GM23338 (cell line): Measurements from ENCODE around the gene PIGA. TPM values are rescaled to one million over a fixed set of nuclear protein-coding genes. Genes with fewer than 3 reads are reported as not detected.

ENCODE experiments used
- ATAC-seq: fragments of 200-7000 bp; cut with Tn5 transposase; 3 replicates; pipeline ENCODE4 v1.9.1; 2020
- DNase-seq: peaks from one replicate; pipeline ENCODE4 v3.0.0-alpha.2; 2015; ENCODE audit warnings: low spot score
- H2AFZ ChIP-seq: fragments of 200-600 bp; sonication (generic); 2 replicates; pipeline ENCODE4 v1.8.0; 2016; ENCODE audit warnings: antibody characterized with exemption, mild to moderate bottlenecking, moderate library complexity
- H3F3A ChIP-seq: fragments of 200-600 bp; sonication (generic); replicated peaks from 2 replicates; pipeline ENCODE4 v1.8.0; 2017; ENCODE audit warnings: antibody characterized with exemption, mixed run types, low read depth
- H3K27ac ChIP-seq: fragments of 200-600 bp; sonication (generic); 2 replicates; pipeline ENCODE4 v1.6.1; 2016; ENCODE audit warnings: low read depth
- H3K27me3 ChIP-seq: fragments of 200-600 bp; sonication (generic); 2 replicates; pipeline ENCODE4 v1.8.0; 2016; ENCODE audit warnings: mild to moderate bottlenecking, mixed run types, moderate library complexity; ENCODE audit not compliant: insufficient read depth
- H3K36me3 ChIP-seq: fragments of 200-600 bp; sonication (generic); 2 replicates; pipeline ENCODE4 v1.8.0; 2016; ENCODE audit warnings: mild to moderate bottlenecking; ENCODE audit not compliant: insufficient read depth
- H3K4me1 ChIP-seq: fragments of 200-600 bp; sonication (generic); 2 replicates; pipeline ENCODE4 v1.8.0; 2016; ENCODE audit warnings: mild to moderate bottlenecking, moderate library complexity; ENCODE audit not compliant: insufficient read depth
- H3K4me2 ChIP-seq: fragments of 200-600 bp; sonication (generic); 2 replicates; pipeline ENCODE4 v1.7.1; 2017; ENCODE audit warnings: mixed run types
- H3K4me3 ChIP-seq: fragments of 200-600 bp; sonication (generic); 2 replicates; pipeline ENCODE4 v1.6.1; 2016; ENCODE audit warnings: mixed run types
- H3K79me2 ChIP-seq: fragments of 200-600 bp; sonication (generic); replicated peaks from 2 replicates; pipeline ENCODE4 v1.8.0; 2017; ENCODE audit warnings: mild to moderate bottlenecking; ENCODE audit not compliant: insufficient read depth
- H3K9me2 ChIP-seq: fragments of 200-600 bp; sonication (generic); 2 replicates; pipeline ENCODE4 v1.8.0; 2017; ENCODE audit not compliant: insufficient read depth
- H4K20me1 ChIP-seq: fragments of 200-600 bp; sonication (generic); replicated peaks from 2 replicates; pipeline ENCODE4 v1.8.0; 2017; ENCODE audit warnings: mild to moderate bottlenecking; ENCODE audit not compliant: insufficient read depth
- H3K27ac Mint-ChIP-seq: 2 replicates; pipeline ENCODE4 v1.8.0; 2020; ENCODE audit warnings: inconsistent platforms, mild to moderate bottlenecking, moderate library complexity, mixed read lengths
- H3K27me3 Mint-ChIP-seq: 3 replicates; pipeline ENCODE4 v1.8.0; 2022; ENCODE audit warnings: low read depth, mild to moderate bottlenecking, moderate library complexity, mixed read lengths, inconsistent platforms; ENCODE audit not compliant: insufficient read depth, poor library complexity
- H3K36me3 Mint-ChIP-seq: 3 replicates; pipeline ENCODE4 v1.8.0; 2021; ENCODE audit warnings: low read depth, mild to moderate bottlenecking, inconsistent platforms, moderate library complexity, mixed read lengths
- H3K4me1 Mint-ChIP-seq: 3 replicates; pipeline ENCODE4 v1.8.0; 2020; ENCODE audit warnings: mild to moderate bottlenecking, inconsistent platforms, mixed read lengths
- H3K4me3 Mint-ChIP-seq: 3 replicates; pipeline ENCODE4 v1.8.0; 2021; ENCODE audit warnings: moderate library complexity, mild to moderate bottlenecking, inconsistent platforms, mixed read lengths
- H3K9me3 Mint-ChIP-seq: 3 replicates; pipeline ENCODE4 v1.8.0; 2020; ENCODE audit warnings: moderate library complexity, mild to moderate bottlenecking, inconsistent platforms, mixed read lengths
- CREB1 ChIP-seq: fragments of 250-450 bp; sonication (Bioruptor Pico); IDR thresholded peaks from 2 replicates; pipeline ENCODE4 v1.5.0; 2020; ENCODE audit warnings: low read depth, mild to moderate bottlenecking, moderate library complexity
- EZH2 ChIP-seq: fragments of 200-600 bp; sonication (generic); IDR thresholded peaks from one replicate; pipeline ENCODE4 v1.8.0; 2017; ENCODE audit warnings: antibody characterized with exemption, mild to moderate bottlenecking, low read depth; ENCODE audit not compliant: unreplicated experiment
- EZH2phosphoT487 ChIP-seq: fragments of 200-600 bp; sonication (generic); IDR thresholded peaks from one replicate; pipeline ENCODE4 v1.8.1; 2018; ENCODE audit warnings: antibody characterized with exemption; ENCODE audit not compliant: unreplicated experiment
- JUNB ChIP-seq: IDR thresholded peaks from one replicate; pipeline ENCODE4 v1.6.1; 2016; ENCODE audit warnings: antibody characterized with exemption; ENCODE audit not compliant: unreplicated experiment
- NANOG ChIP-seq: IDR thresholded peaks from 2 replicates; pipeline ENCODE4 v1.6.1; 2016; ENCODE audit warnings: antibody characterized with exemption, borderline replicate concordance
- POLR2AphosphoS5 ChIP-seq: IDR thresholded peaks from 2 replicates; pipeline ENCODE4 v1.6.1; 2016; ENCODE audit warnings: antibody characterized with exemption, low read depth
- STAT1 ChIP-seq: IDR thresholded peaks from one replicate; pipeline ENCODE4 v1.6.1; 2016; ENCODE audit warnings: antibody characterized with exemption; ENCODE audit not compliant: unreplicated experiment
- ZNF114 ChIP-seq: fragments of 250-450 bp; sonication (Bioruptor Pico); IDR thresholded peaks from 2 replicates; pipeline ENCODE4 v1.5.0; 2020; ENCODE audit warnings: mild to moderate bottlenecking, moderate library complexity
- ZNF331 ChIP-seq: fragments of 250-450 bp; sonication (Bioruptor Pico); IDR thresholded peaks from 2 replicates; pipeline ENCODE4 v1.5.0; 2020; ENCODE audit warnings: low read depth, mild to moderate bottlenecking, moderate library complexity
- polyA plus RNA-seq: library from polyadenylated mRNA; unstranded; fragments of >200 nt; fragmentation: Nextera tagmentation; extraction: Ambion mirVana; gene quantifications from 2 replicates; pipeline ENCODE4 v1.2.1, GENCODE V29; 2016
- total RNA-seq: library from RNA; depleted of rRNA; stranded (reverse); fragments of >200 nt; shearing (Covaris generic); gene quantifications from 2 replicates; pipeline ENCODE4 v1.2.3, GENCODE V29; 2014
- TF ChIP-seq, protein P1 (sequence below), 2 experiments: fragments of 200-600 bp in 1 of 2; sonication (generic) in 1 of 2; conservative IDR thresholded peaks; 2 replicates each; pipeline versions ENCODE4 v1.5.1 to v1.6.1; 2016 to 2017; ENCODE audit warnings: antibody characterized with exemption in 2 of 2, low read depth in 2 of 2, mild to moderate bottlenecking in 2 of 2, moderate library complexity in 1 of 2
- TF ChIP-seq, protein P2 (sequence below): IDR thresholded peaks from 2 replicates; pipeline ENCODE4 v1.6.1; 2016; ENCODE audit warnings: antibody characterized with exemption
- TF ChIP-seq, protein P3 (sequence below): fragments of 250-450 bp; sonication (Bioruptor Pico); IDR thresholded peaks from 2 replicates; pipeline ENCODE4 v1.5.0; 2020; ENCODE audit warnings: mild to moderate bottlenecking, moderate library complexity
- TF ChIP-seq, protein P4 (sequence below): IDR thresholded peaks from one replicate; pipeline ENCODE4 v1.6.1; 2018; ENCODE audit warnings: antibody characterized with exemption; ENCODE audit not compliant: unreplicated experiment

Gene PIGA
- total and polyA plus RNA-seq, 2 experiments from 2014 or later: 3.5 to 12.1 TPM

DNA sequence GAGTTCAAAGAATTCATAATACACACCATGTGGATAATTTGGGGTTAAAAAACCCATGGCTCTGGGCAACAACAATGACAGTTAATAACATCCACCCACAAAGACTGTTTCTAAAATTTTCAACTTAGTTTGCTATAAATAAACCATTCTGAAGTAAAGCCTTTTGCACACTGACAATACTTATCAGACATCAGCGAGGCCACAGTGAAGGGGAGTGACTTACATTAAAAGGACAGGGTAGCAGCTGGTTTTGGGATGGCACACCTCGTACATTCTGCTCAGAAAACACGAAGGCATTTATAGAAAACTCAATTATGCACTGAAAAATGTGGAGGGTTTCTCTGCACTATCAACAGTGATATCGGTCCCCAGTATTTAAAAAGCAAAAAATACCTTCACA lies 15.0 kb downstream of the PIGA start:
- Histone ChIP-seq H2AFZ (no peak overlapping the region), H3K79me2 (no peaks in the 10 kb centered on the region), H3K27me3 (no peaks in the 10 kb centered on the region), H3K4me2 (no peak overlapping the region), H4K20me1 (no peaks in the 10 kb centered on the region), H3K4me1 (no peaks in the 10 kb centered on the region), H3F3A (no peaks in the 10 kb centered on the region), H3K36me3 (no peaks in the 10 kb centered on the region), H3K4me3 (no peak overlapping the region), H3K9me2 (no peaks in the 10 kb centered on the region), H3K27ac (no peak overlapping the region)
- ATAC-seq: no peak
- Mint-ChIP-seq H3K27ac (no peak overlapping the region), H3K9me3 (no peaks in the 10 kb centered on the region), H3K36me3 (peaks cover 16% of the 10 kb centered on the region; the same call in 2 of the 3 replicates), H3K27me3 (no peaks in the 10 kb centered on the region), H3K4me3 (no peak overlapping the region), H3K4me1 (no peaks in the 10 kb centered on the region)
- no peak for DNase-seq
- TF ChIP-seq EZH2phosphoT487 (no peak), EZH2 (no peak), ZNF114 (CRISPR knock-in tag) (no peak), NANOG (no peak), STAT1 (no peak), CREB1 (CRISPR knock-in tag) (no peak), ZNF331 (CRISPR knock-in tag) (no peak), JUNB (no peak), POLR2AphosphoS5 (no peak)
- TF ChIP-seq, protein P1, sequence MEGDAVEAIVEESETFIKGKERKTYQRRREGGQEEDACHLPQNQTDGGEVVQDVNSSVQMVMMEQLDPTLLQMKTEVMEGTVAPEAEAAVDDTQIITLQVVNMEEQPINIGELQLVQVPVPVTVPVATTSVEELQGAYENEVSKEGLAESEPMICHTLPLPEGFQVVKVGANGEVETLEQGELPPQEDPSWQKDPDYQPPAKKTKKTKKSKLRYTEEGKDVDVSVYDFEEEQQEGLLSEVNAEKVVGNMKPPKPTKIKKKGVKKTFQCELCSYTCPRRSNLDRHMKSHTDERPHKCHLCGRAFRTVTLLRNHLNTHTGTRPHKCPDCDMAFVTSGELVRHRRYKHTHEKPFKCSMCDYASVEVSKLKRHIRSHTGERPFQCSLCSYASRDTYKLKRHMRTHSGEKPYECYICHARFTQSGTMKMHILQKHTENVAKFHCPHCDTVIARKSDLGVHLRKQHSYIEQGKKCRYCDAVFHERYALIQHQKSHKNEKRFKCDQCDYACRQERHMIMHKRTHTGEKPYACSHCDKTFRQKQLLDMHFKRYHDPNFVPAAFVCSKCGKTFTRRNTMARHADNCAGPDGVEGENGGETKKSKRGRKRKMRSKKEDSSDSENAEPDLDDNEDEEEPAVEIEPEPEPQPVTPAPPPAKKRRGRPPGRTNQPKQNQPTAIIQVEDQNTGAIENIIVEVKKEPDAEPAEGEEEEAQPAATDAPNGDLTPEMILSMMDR (conservative IDR thresholded peaks at IDR 0.05; ENCODE audit: low read depth in 2 of 2): no peak
- TF ChIP-seq, protein P2, sequence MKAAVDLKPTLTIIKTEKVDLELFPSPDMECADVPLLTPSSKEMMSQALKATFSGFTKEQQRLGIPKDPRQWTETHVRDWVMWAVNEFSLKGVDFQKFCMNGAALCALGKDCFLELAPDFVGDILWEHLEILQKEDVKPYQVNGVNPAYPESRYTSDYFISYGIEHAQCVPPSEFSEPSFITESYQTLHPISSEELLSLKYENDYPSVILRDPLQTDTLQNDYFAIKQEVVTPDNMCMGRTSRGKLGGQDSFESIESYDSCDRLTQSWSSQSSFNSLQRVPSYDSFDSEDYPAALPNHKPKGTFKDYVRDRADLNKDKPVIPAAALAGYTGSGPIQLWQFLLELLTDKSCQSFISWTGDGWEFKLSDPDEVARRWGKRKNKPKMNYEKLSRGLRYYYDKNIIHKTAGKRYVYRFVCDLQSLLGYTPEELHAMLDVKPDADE: no peak
- TF ChIP-seq, protein P3, sequence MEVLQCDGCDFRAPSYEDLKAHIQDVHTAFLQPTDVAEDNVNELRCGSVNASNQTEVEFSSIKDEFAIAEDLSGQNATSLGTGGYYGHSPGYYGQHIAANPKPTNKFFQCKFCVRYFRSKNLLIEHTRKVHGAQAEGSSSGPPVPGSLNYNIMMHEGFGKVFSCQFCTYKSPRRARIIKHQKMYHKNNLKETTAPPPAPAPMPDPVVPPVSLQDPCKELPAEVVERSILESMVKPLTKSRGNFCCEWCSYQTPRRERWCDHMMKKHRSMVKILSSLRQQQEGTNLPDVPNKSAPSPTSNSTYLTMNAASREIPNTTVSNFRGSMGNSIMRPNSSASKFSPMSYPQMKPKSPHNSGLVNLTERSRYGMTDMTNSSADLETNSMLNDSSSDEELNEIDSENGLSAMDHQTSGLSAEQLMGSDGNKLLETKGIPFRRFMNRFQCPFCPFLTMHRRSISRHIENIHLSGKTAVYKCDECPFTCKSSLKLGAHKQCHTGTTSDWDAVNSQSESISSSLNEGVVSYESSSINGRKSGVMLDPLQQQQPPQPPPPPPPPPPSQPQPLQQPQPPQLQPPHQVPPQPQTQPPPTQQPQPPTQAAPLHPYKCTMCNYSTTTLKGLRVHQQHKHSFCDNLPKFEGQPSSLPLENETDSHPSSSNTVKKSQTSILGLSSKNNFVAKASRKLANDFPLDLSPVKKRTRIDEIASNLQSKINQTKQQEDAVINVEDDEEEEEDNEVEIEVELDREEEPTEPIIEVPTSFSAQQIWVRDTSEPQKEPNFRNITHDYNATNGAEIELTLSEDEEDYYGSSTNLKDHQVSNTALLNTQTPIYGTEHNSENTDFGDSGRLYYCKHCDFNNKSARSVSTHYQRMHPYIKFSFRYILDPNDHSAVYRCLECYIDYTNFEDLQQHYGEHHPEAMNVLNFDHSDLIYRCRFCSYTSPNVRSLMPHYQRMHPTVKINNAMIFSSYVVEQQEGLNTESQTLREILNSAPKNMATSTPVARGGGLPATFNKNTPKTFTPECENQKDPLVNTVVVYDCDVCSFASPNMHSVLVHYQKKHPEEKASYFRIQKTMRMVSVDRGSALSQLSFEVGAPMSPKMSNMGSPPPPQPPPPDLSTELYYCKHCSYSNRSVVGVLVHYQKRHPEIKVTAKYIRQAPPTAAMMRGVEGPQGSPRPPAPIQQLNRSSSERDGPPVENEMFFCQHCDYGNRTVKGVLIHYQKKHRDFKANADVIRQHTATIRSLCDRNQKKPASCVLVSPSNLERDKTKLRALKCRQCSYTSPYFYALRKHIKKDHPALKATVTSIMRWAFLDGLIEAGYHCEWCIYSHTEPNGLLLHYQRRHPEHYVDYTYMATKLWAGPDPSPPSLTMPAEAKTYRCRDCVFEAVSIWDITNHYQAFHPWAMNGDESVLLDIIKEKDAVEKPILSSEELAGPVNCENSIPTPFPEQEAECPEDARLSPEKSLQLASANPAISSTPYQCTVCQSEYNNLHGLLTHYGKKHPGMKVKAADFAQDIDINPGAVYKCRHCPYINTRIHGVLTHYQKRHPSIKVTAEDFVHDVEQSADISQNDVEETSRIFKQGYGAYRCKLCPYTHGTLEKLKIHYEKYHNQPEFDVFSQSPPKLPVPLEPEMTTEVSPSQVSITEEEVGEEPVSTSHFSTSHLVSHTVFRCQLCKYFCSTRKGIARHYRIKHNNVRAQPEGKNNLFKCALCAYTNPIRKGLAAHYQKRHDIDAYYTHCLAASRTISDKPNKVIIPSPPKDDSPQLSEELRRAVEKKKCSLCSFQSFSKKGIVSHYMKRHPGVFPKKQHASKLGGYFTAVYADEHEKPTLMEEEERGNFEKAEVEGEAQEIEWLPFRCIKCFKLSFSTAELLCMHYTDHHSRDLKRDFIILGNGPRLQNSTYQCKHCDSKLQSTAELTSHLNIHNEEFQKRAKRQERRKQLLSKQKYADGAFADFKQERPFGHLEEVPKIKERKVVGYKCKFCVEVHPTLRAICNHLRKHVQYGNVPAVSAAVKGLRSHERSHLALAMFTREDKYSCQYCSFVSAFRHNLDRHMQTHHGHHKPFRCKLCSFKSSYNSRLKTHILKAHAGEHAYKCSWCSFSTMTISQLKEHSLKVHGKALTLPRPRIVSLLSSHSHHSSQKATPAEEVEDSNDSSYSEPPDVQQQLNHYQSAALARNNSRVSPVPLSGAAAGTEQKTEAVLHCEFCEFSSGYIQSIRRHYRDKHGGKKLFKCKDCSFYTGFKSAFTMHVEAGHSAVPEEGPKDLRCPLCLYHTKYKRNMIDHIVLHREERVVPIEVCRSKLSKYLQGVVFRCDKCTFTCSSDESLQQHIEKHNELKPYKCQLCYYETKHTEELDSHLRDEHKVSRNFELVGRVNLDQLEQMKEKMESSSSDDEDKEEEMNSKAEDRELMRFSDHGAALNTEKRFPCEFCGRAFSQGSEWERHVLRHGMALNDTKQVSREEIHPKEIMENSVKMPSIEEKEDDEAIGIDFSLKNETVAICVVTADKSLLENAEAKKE: no peak
- TF ChIP-seq, protein P4, sequence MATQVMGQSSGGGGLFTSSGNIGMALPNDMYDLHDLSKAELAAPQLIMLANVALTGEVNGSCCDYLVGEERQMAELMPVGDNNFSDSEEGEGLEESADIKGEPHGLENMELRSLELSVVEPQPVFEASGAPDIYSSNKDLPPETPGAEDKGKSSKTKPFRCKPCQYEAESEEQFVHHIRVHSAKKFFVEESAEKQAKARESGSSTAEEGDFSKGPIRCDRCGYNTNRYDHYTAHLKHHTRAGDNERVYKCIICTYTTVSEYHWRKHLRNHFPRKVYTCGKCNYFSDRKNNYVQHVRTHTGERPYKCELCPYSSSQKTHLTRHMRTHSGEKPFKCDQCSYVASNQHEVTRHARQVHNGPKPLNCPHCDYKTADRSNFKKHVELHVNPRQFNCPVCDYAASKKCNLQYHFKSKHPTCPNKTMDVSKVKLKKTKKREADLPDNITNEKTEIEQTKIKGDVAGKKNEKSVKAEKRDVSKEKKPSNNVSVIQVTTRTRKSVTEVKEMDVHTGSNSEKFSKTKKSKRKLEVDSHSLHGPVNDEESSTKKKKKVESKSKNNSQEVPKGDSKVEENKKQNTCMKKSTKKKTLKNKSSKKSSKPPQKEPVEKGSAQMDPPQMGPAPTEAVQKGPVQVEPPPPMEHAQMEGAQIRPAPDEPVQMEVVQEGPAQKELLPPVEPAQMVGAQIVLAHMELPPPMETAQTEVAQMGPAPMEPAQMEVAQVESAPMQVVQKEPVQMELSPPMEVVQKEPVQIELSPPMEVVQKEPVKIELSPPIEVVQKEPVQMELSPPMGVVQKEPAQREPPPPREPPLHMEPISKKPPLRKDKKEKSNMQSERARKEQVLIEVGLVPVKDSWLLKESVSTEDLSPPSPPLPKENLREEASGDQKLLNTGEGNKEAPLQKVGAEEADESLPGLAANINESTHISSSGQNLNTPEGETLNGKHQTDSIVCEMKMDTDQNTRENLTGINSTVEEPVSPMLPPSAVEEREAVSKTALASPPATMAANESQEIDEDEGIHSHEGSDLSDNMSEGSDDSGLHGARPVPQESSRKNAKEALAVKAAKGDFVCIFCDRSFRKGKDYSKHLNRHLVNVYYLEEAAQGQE: no peak
